ENCODE measurements around the gene ENTPD6.
"Not testable (repeated sequence)": the region's sequence is repeated elsewhere in the genome, so short reads cannot be mapped to it uniquely, and the experiment has no call there.

Gene ENTPD6

DNA sequence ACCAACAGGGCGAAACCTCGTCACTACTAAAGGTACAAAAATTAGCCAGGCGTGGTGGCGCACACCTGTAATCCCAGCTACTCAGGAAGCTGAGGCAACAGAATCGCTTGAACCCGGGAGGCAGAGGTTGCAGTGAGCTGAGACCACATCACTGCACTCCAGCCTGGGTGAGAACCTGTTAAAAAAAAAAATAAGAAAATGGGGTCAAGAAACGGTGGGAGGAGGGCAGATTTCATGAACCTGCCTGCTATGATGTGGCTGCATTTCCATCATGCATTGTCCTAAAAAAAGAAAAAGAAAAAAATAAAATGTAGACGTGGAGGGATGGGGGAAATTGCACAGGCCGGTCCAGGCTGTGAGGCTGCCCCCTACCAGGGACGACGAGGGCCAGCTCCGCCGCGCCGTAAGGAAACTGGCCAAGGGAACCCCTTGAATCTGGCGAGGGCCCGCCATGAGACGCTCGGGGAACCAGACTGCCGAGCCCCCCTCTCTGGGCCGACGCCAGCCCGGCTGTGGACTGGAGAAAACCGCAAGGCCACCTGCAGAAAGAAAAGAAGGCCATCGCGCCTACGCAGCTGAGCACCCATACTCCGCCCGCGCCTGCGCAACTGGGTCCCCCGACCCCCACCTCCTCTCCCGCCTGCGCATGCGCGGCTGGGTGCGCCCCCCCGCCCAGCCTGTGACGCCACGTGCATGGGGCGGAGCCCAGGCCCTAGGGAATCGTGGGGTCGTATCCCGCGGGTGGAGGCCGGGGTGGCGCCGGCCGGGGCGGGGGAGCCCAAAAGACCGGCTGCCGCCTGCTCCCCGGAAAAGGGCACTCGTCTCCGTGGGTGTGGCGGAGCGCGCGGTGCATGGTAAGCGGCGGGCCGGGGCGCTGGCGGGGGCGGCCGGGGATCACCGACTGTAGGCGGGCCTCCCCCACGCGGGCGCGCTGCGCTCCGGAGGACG is at the start of gene ENTPD6:
Gene ENTPD6, plus strand, starts transcription at position 699 of the 948 bp plus-strand sequence. CDS start 10,825 bp downstream, outside the sequence.
- in situ Hi-C loops (cut with HindIII; ENCODE audit: low sequenced_read_pairs) = no loop called here

DNA sequence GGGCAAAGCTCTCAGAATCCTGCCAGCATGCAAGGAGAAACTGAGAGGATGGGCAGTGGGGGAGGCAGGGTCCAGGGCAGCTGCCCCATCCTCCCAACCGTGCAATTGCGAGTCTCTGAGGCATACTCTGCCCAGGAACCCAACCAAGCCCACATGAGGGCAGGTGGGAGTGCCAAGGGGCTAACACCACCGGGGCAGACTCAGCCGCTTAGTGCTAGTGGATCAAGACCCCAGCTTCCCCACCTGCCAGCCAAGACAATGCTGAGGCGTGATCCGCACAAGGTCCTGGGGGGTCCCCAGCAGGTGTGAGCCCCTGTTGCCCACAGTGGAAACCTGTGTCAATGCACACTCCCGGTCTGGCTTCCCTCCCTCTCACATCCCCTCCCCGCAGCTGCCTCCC is 48.5 kb upstream of the ENTPD6 start:
- in situ Hi-C loops (cut with HindIII; ENCODE audit: low sequenced_read_pairs) = no loop called here

DNA sequence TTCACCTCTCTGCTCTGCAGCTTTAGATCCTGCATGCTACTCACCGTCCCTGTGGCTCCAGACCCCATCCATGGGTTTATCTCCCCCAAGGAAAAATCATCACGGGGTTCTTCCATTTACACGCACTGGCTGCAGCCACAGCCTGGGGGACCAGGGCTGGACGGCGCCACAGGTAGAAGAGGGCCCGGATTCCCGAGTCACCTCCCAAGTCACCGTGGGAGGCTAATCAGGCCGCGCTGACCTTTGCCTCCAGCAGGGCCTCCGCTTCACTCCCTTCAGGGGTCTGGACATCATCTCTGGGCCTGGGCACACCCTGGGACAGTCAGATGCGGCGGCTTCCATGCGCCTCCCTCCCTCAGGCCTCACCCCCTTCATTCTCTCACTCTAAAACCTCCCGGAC is 47.8 kb upstream of the ENTPD6 start:
- in situ Hi-C loops (cut with HindIII; ENCODE audit: low sequenced_read_pairs) = no loop called here

DNA sequence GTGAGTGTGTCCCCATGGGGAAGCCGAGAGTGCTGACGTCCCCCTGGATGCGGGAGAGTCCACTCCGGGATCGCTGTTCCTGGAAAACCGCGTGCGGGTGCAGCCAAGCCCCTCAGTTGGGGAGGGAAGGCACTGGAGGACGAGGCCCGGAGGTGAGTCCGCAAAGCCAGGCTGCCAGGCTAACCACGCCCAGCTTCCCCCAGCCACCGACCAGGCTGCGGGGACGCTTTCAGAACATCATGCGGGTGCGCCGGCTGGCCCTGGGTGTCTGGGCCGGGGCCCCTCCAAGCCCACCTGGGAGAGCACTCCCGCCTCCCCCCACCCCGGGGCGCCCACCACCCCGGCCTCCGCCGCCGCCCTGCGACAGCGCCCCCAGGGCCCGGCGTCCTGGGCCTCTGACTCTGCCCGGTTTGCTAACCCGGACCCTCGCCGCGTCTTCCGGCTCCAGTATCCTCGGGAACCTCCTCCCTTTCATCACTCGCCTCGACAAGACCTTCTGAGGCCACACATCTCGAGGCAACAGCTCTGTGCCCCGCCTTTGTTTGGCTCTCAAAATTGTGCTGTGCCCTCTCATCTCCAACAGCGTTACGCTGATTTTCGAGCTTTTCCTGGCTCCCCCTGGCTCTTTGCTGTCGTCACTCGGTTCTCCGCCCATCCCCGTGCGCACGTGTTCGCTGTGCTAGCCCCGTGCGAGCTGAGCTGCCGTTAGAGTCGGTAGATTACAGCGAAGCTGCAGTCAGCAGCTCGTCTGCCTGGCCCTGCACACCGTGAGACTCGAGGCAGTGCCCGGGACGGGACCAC is 47.1 kb upstream of the ENTPD6 start:
- in situ Hi-C loops (cut with HindIII; ENCODE audit: low sequenced_read_pairs) = no loop called here

DNA sequence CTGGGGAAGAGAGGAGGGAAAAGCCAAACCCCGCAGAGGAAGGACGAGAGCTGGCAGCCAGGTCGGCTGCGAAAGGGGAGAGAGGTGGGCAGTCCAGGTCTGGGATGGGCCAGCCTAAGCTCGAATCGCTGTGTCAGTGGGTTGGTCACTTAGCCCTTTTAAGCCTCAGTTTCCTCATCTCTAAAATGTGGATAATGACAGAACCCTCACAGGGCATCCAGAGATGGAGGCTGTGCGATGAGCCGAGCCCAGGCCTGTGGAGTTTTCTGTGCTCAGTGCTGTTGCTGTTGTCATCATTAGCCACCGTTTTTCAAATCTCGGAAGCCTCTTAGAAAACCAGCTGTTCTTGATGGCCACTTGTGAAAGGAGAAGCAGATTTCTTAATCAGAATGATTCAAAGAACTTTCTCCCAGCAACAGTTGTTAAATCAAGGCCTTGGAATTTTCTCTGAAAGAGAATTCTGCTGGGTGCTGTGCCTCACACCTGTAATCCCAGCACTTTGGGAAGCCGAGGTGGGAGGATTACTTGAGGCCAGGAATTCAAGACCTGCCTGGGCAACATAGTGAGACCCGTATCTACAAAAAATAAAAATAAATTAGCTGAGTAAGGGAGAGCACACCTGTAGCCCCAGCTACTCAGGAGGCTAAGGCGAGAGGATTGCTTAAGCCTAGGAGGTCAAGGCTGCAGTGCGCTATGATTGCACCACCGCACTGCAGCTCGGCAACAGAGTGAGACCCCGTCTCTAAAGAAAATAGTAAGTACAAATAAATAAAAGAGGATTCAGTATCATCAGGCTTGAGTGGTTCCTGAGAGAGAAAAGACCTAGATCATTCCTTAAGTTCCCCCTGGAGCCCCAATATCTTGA is 46.3 kb upstream of the ENTPD6 start:
- in situ Hi-C loops (cut with HindIII; ENCODE audit: low sequenced_read_pairs) = no loop called here

DNA sequence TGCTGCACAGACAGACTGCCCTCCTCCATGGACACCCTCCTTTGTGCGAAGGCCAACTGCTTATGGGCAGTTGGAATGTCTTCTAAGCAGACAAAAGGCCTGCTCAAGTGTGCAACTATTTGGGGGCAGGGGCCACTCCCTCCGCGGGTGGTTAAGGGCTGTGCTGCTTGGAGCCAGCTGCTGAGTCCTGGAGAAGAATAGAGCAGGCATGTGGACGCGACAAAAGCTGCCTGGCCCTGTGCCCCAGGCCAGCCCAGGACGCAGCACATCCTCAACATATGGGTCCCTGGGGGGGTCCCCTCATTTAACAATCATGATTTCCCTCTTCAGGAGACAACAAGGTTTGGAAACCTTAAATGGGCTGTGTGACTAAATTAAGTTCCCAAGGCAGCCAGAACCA is 45.5 kb upstream of the ENTPD6 start:
- in situ Hi-C loops (cut with HindIII; ENCODE audit: low sequenced_read_pairs) = no loop called here

DNA sequence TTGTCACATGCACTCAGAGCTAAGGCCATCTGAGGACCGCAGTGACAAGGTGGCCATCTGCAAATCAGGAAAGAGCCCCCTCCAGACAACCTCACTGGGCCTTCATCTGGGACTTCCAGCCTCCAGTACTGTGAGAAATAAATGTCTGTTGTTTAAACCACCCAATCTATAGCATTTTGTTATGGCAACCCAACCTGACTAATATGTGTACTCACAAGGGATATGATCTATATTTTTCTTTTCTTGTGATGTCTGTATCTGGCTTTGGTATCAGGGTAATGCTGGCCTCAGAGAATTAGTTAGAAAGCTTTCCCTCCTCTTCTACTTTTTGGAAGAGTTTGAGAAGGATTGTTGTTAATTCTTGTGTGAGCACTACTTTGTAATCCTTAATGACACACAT is 37.5 kb upstream of the ENTPD6 start:
- in situ Hi-C loops (cut with HindIII; ENCODE audit: low sequenced_read_pairs) = no loop called here

DNA sequence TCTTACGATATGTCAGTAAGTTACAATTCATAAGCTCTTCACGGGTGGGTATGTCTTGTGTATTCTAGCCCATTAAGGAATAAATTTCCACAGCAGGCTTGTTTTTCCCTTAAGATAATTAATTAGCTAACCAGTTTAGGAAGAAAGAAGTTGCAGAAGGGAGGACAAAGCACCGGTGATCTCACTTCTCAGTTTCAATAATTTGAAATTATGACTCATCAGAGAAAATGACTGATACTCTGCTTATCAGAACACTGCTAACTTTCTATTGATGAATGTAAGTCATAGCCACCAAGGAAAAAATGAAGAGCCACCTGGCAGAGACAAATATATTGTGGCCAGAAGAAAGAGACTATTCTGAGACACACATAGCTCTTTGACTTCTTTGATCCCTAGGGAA is 35.0 kb upstream of the ENTPD6 start:
- in situ Hi-C loops (cut with HindIII; ENCODE audit: low sequenced_read_pairs) = no loop called here

DNA sequence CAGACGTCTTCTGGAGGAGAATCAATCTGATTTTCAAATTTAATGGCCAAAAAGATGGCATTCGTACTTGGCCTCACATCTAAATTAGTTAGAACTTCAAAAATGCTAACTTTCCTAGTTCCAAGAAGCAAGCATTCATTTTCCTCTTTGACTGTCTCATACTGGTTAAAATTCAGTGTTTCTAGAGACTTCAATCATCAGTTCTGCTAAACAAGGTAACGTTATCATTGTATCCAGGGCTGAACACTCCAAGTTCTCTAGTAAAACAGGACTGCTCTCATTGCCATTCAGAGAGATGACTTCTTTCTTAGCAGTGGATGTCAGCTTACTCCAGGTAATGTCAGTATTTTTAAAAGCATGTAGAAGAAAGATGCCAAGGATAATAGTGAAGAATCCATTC is 34.6 kb upstream of the ENTPD6 start:
- in situ Hi-C loops (cut with HindIII; ENCODE audit: low sequenced_read_pairs) = no loop called here

DNA sequence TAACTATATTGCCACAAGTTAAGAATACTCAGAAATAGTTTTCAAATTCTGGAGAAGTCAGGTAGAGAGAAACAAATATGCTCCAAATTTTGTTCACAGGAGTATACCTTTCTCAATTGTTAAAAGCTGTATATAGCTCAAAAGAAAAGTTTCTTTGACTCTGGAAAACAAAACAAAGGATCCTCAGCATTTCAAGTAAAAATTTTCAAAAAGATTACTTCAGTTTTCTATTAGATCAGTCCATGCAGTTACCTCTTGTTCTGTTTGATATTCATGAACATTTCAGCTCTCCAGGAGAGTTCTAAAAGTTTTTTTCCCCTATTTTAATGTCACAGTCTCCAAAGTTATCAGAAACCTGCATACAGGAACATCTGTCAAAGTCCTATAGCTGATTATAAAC is 30.4 kb upstream of the ENTPD6 start:
- in situ Hi-C loops (cut with HindIII; ENCODE audit: low sequenced_read_pairs) = no loop called here

DNA sequence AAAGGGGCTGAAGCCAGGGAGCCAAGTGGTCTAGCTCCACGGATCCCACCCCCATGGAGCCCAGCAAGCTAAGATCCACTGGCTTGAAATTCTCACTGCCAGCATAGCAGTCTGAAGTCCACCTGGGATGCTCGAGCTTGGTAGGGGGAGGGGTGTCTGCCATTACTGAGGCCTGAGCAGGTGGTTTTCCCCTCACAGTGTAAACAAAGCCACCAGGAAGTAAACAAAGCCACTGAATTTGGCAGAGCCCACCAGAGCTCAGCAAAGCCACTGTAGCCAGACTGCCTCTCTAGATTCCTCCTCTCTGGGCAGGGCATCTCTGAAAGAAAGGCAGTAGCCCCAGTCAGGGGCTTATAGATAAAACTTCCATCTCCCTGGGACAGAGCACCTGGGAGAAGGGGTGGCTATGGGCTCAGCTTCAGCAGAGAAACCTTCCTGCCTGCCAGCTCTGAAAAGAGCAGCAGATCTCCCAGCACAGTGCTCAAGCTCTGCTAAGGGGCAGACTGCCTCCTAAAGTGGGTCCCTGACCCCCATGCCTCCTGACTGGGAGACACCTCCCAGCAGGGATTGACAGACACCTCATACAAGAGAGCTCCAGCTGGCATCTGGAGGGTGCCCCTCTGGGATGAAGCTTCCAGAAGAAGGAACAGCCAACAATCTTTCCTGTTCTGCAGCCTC is 29.3 kb upstream of the ENTPD6 start:
- in situ Hi-C loops (cut with HindIII; ENCODE audit: low sequenced_read_pairs) = not testable (repeated sequence)

DNA sequence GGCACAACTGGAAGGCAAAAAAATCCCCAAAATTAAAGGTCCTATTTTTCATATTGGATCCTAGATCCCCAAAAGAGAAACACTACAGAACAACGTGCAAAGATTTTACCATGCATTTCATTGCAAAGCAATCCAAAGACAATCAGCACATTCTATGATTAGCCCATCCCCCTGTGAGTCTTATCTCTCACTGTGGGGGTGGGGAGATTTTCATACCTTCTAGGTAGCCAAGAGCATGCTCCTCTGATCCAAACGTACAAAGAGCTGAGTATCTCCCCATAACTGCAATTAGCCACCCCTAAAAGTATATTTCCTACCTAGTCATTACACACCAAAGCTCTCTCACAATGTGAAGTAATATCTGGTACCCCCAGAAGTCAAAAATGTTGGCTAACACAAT is 22.2 kb upstream of the ENTPD6 start:
- in situ Hi-C loops (cut with HindIII; ENCODE audit: low sequenced_read_pairs) = no loop called here

DNA sequence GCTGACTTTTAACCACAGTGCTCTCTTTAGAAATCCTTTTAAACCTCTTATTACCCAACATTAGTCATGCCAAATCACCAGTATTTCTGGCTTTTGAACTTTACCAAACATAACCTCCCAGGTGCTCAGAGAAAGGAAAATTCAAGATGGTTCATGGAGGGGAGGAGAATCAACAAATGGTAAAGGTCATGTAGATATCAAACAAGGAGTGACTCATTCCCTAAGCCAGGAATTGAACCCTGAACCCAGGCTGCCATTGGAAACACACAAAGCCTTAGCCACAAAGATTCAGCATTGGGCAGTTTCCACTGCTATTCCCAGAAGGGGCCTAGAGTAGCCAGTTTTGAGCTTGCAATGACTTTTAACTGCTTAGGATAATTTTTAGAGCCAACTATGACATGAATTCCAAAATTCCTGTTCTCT is 21.6 kb upstream of the ENTPD6 start:
- in situ Hi-C loops (cut with HindIII; ENCODE audit: low sequenced_read_pairs) = no loop called here

DNA sequence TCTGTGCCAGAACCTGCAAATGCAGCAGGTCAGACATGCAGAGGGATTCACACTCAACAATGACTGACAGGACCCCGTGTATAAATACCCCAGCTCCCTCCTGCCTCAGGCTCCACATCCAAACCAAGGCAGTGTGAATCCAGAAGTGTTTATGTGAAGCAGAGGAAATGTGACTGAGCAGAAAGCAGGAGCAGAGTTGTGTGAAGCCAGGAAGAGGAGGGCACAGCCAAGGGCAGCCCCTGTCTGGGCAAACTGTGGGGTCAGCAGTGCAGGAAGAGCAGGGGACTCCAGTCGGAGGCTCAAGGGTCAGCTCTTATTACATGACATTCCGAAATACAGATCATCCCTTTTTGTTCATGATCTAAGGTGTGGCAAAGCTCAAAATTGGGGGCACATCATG is 19.3 kb upstream of the ENTPD6 start:
- in situ Hi-C loops (cut with HindIII; ENCODE audit: low sequenced_read_pairs) = no loop called here

DNA sequence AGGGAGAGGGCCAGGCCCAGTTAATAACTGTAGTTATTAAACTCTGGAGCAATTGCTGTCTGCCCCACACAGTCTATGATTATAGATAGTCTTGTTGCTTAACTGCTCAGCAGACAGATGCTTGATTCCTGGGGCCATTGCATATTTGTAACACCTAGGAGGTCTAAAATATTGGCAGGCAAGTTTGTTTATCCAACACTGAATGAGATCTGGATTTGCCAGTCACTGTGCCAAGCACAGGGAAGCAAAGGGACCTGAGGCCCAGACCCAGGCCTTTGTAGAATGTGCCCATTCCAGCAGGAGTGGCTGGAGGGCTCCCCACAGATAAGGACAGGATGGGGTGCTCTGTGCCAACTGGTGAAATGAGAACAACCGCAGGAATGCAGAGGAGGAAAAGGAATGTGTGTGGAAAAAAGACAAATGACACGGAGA is 17.6 kb upstream of the ENTPD6 start:
- in situ Hi-C loops (cut with HindIII; ENCODE audit: low sequenced_read_pairs) = no loop called here

DNA sequence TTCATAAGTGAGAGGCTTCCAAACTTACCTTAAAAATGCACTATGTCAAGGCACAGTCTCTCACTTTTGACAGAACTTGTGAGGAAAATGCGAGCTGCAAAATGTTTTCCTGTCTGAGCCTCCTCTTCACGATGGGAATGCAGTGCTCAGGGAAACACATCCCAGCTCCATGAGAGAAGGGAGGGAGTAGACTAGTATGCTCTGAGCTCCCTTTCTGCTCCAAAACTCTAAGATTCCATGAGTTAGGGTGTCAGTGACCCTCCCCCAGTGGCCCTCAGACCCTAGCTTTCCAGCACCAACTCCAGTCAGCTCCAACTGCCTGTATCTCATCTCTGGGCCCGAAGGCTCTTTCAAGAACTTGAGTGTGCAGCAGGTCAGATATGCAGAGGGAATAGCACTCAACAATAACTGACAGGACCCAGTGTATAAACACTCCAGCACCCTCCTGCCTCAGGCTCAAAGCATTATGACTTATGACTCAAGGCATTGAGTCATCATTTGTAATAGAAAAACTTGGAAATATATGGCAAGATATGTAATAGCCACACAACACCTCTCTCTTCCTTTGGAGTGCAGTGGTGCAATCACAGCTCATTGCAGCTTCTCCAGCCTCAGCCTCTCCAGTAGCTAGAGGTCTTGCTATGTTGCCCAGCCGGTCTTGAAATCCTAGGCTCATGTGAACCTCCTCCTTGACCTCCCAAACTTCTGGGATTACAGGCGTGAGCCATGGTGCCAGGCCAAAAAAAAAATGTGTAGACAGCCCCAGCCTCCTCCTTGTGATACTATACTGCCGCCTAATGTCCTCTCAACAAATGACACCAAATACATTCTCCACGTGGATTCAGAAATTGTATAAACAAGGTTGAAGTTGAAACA is 16.7 kb upstream of the ENTPD6 start:
- in situ Hi-C loops (cut with HindIII; ENCODE audit: low sequenced_read_pairs) = no loop called here

DNA sequence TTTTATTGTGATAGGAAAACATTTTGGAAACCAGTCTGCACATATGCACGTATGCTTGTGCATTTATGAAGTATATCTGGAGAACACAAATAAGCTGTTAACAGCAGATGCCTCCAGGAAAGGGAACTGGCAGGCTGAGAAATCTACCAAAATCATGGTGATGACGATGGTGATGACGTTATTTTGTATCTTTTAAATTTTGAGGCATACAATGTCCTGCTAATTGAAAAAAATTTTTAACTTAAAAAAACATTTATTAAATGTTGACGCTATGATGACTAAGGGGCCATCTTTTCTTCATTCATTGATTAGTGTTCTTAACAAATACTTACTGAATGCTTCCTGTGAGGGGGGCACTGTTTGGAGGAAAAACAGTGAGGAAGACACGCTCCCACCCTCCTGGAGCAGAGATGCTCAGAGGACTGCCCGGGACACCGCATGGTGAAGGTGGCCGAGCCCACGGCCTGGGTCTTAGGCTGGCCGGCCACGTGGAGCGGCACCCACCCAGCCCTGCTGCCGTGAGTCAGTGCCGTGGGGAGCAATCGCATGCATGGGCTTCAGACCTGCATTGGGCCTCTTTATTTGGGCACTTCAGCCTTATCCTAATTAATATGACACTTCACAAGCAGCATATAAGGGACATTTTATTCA is 15.9 kb upstream of the ENTPD6 start:
- in situ Hi-C loops (cut with HindIII; ENCODE audit: low sequenced_read_pairs) = no loop called here

DNA sequence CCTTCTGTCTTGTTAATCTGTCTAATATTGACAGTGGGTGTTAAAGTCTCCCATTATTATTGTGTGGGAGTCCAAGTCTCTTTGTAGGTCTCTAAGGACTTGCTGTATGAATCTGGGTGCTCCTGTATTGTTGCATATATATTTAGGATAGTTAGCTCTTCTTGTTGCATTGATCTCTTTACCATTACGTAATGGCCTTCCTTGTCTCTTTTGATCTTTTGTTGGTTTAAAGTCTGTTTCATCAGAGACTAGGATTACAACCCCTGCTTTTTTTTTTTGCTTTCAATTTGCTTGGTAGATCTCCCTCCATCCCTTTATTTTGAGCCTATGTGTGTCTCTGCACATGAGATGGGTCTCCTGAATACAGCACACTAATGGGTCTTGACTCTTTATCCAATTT is 11.1 kb upstream of the ENTPD6 start:
- in situ Hi-C loops (cut with HindIII; ENCODE audit: low sequenced_read_pairs) = not testable (repeated sequence)

DNA sequence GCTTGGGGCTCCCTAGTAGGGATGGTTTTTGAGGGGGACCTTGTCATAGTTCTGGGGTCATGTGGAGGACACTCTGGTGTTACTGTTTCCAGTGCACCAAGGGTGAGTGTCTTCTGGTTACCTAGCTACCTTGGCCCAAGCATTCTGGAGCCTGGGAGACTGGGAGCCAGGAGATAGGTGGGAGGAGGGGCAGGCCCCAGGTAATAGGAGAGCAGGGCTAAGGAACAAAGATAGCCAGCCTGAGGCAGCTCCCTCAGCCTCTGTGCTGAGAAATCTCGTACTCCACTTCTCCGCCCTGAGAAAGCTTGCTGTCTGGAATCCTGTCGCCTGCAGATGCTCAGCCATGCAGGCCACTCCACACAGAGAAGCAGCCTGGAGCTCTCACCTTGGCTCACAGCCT is 8.3 kb upstream of the ENTPD6 start:
- in situ Hi-C loops (cut with HindIII; ENCODE audit: low sequenced_read_pairs) = no loop called here
